Smooth muscle cell of trachea (primary cell): Measurements from ENCODE around the gene PBRM1. TPM values are rescaled to one million over a fixed set of nuclear protein-coding genes. Genes with fewer than 3 reads are reported as not detected.

Experiments
- total RNA-seq: library from RNA; depleted of rRNA; stranded (reverse); fragments of >200 nt; gene quantifications from 2 replicates; pipeline ENCODE4 v1.2.1, GENCODE V29; 2014

Gene PBRM1
- total RNA-seq, result 59.9 and 78.2 TPM in 2 replicates

DNA sequence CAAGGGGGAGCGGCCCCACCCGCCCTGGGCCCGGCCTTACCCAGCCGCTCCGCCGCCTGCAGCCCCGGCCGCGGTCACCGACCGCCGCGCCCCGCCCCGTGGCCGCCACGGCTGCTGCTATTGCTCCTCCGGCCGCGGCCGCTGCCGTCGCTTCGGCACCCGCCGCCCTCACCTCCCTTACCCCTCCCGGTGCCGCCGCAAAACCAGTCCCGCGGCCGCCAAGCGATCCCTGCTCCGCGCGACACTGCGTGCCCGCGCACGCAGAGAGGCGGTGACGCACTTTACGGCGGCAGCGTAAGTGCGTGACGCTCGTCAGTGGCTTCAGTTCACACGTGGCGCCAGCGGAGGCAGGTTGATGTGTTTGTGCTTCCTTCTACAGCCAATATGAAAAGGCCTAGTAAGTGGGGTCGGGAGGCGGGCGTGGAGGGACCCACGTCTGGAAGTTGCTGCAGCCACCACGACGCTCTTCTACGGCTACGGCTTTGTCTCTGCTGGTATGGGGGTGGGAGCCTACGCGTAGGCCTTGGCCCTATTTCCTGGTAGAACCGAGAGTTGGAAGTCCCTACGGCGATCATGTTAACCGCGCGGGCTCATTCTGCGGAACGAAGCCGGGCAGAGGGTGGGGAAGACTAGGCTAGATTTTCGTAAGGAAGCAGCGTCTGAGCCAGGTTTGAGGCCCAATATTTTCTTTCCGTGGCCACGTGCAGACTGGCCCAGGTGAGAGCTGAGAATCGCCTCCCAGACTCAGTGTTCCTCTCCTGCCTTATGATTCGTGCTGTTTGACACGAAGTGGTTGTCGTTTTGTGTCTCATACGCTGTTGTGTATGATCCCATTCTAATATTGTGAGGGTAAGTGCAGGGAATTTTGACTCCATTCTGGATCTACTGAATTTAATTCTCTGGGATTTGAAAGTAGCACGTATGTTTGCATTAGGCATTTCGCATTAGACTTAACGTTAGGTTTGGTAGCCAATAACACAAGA lies at the start of gene PBRM1, which contains the start of gene GNL3:
PBRM1 (minus strand) TSS at position 205 of the 983 bp plus-strand sequence.
GNL3 (plus strand) TSS at position 324 of the 983 bp plus-strand sequence; CDS start at position 385, 61 bp downstream.

DNA sequence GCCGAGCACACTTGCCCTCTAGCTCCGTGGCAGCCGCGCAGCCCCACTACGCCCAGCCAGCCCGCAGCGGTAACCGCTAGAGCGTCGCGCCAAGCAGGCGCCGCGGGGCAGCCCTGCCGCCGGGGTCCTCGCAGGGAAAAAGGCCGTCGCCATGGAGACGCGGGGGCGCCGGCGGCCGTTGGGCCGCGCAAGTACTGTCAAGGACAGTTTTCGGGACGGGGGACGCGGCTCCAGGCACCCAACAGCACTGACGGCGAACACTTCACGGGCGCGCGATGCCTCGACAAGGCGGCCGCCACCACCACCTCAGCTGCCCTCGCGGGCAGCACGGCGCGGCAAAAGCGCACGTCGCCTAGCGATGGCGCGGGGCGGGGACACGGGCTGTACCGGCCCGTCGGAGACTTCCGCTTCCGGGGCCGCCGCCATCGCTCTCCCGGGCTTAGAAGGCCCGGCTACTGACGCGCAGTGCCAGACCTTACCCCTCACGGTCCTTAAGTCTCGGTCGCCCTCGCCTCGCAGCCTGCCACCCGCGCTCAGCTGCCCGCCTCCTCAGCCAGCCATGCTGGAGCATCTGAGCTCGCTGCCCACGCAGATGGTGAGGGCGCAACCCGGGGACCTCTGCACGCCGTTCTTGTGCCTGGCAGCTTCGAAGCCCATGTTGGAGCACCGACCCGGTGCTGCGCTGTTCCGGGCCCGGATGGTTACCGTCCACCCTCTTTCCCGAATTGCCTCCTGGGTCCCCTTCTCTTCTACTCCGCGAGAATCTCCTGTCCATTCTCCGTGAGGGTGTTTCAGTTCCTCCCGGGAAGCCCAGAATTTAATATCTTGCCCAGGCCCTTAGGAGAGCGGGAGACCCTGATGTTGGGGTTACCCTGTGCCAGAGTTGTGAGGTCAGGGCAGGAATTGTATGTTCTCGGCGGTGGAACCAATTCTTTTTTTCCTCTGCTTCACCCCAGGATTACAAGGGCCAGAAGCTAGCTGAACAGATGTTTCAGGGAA lies 20.3 kb upstream of the PBRM1 start, which contains the start of the genes GLT8D1 and SPCS1:
GLT8D1 (minus strand) TSS at position 104 of the 999 bp plus-strand sequence. CDS start 5,331 bp downstream, outside the sequence.
SPCS1 (plus strand) TSS at position 419 of the 999 bp plus-strand sequence; CDS start at position 560, 141 bp downstream.

DNA sequence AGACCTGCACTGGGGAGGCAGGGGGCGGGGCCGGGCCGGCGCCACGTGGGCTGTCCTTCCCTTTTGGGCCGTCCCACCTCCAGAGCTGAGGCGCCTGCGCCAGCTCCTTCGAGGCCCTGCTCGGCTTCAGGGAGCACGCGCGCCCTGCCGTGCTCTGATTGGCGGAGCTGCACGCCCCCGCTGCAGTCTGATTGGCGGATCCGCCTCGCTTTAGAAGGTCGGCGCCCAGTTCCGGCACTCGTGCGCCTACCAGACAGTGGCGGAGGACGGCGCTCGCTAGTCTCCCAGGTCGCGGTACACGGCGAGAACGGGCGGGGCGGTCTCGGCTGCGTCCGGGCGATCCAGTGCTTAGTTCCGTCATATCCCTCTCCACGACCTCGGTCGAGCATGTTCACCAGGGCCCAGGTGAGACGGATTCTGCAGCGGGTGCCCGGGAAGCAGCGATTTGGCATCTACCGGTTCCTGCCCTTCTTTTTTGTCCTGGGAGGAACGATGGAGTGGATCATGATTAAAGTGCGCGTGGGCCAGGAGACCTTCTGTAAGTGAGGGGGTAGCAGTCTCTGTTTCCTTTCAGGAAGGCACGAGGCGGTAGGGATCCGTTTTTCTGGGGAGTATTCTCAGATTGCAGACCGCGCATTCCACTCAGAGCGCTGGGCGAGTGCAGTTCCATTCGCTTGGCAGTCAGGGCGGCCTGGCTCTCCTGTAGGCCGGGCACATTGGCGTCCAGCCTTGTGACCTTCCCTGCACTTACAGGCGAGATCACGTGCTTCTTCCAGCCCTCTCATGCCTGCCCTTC lies 149.1 kb downstream of the PBRM1 start, which contains the start of gene UQCC5:
UQCC5 (plus strand) TSS at position 237 of the 796 bp plus-strand sequence; CDS start at position 388, 151 bp downstream.

DNA sequence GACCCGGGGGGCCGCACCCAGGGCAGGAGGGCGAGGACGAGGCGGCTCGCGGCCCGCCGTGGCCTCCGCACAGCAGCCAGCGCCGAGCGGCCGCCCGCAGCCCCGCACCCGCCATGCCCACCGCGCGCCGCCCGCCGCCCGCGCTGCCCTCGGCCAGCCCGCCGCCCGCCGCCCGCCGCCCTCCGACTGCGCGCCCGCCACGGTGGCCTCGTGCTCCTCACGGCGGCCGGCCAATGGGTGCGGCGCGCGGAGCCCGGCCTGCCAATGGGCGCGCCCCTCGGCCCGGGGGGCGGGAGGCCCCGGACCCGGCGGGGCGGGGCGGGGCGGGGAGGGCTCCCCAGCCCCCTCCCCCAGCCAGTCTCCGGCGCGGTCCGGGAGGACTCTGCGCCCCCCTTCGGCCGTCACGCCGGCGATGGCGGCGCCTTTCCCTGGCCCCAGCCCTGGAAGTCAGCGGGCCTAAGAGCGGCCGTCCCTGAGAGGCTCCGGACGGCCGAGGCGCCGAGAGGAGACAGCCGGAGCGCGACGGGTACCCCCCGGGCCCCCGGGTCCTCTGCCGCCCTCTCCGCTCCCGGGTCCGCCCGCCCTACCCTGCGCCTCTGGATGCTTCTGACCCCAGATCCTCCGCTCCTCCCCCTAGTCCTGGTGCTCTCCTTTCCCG lies 152.0 kb downstream of the PBRM1 start, which contains the start of gene NT5DC2:
NT5DC2 (minus strand) TSS at position 235 of the 658 bp plus-strand sequence; CDS start at position 115, 120 bp downstream.

Other genes with a start within 250 kb of the PBRM1 start
- gene SEMA3G, start 240.8 kb downstream of the PBRM1 start, total RNA-seq, result under 0.01 and 0.15 TPM in 2 replicates
- gene TNNC1, start 231.9 kb downstream of the PBRM1 start, total RNA-seq, result 0.66 TPM in 1 of 2 replicates, not detected in the other
- gene NISCH, start 230.3 kb downstream of the PBRM1 start, total RNA-seq, result 76.1 and 104 TPM in 2 replicates
- 0.17 and 1.6 TPM in 2 replicates for gene STAB1, start 190.6 kb downstream of the PBRM1 start, total RNA-seq
- 43.8 and 64.3 TPM in 2 replicates for gene NT5DC2, start 152.1 kb downstream of the PBRM1 start, total RNA-seq
- 2.6 and 20.4 TPM in 2 replicates for gene UQCC5, start 149.3 kb downstream of the PBRM1 start, total RNA-seq
- gene GNL3, start 119 bp upstream of the PBRM1 start, total RNA-seq, result 100 and 101 TPM in 2 replicates
- 125 and 126 TPM in 2 replicates for gene GLT8D1, start 19.9 kb upstream of the PBRM1 start, total RNA-seq
- gene SPCS1, start 20.2 kb upstream of the PBRM1 start, total RNA-seq, result 60.7 and 68.1 TPM in 2 replicates
- gene NEK4, start 85.0 kb upstream of the PBRM1 start, total RNA-seq, result 25.2 and 27.3 TPM in 2 replicates
- gene ITIH1, start 91.7 kb upstream of the PBRM1 start, total RNA-seq, result not detected in 2 replicates
- not detected in 2 replicates for gene ITIH3, start 108.9 kb upstream of the PBRM1 start, total RNA-seq
- gene ITIH4, start 144.8 kb upstream of the PBRM1 start, total RNA-seq, result 0.44 and 3.3 TPM in 2 replicates
- gene MUSTN1, start 149.1 kb upstream of the PBRM1 start, total RNA-seq, result 0.33 TPM in 1 of 2 replicates, not detected in the other
- gene STIMATE, start 211.6 kb upstream of the PBRM1 start, total RNA-seq, result 9.9 and 19.0 TPM in 2 replicates